ENCODE results near the gene GHITM. TPM values are rescaled to one million over a fixed set of nuclear protein-coding genes. Genes with fewer than 3 reads are reported as not detected.

The GHITM gene
- total and polyA plus RNA-seq, 2 experiments from 2014 or later, result 97.1 to 105 TPM

- TF ChIP-seq NANOG (IDR thresholded peaks at IDR 0.05; ENCODE audit: borderline replicate concordance) (no peak), REST (IDR thresholded peaks at IDR 0.05; ENCODE audit: unreplicated experiment) (no peak), STAT1 (IDR thresholded peaks at IDR 0.05; ENCODE audit: unreplicated experiment) (no peak), EZH2phosphoT487 (IDR thresholded peaks at IDR 0.05; ENCODE audit: unreplicated experiment) (no peak), ZNF114 (CRISPR knock-in tag; IDR thresholded peaks at IDR 0.05) (no peak)
Measured at GRCh38 chr10:84198206-84198915, 59.1 kb downstream of the GHITM start (continued).

- Histone ChIP-seq H4K20me1 (replicated peaks; ENCODE audit: insufficient read depth) (no peaks in the 10 kb centered on the region; the same call in 1 of the 2 replicates), H3K79me2 (replicated peaks; ENCODE audit: insufficient read depth) (no peaks in the 10 kb centered on the region), H3K4me2 (no peak overlapping the region), H3K36me3 (ENCODE audit: insufficient read depth) (no peaks in the 10 kb centered on the region), H3K27ac (ENCODE audit: low read depth) (no peak overlapping the region), H3K4me3 (no peak overlapping the region), H3F3A (replicated peaks; ENCODE audit: low read depth) (no peaks in the 10 kb centered on the region), H2AFZ (no peak overlapping the region), H3K27me3 (ENCODE audit: insufficient read depth) (peaks cover 7% of the 10 kb centered on the region), H3K9me2 (ENCODE audit: insufficient read depth) (no peaks in the 10 kb centered on the region), H3K4me1 (ENCODE audit: insufficient read depth) (no peaks in the 10 kb centered on the region; the same call in 1 of the 2 replicates)
- Mint-ChIP-seq H3K36me3 (ENCODE audit: low read depth) (no peaks in the 10 kb centered on the region), H3K4me3 (no peak overlapping the region), H3K4me1 (0 out of 3 replicates have a peak, but pooled peaks cover under 1% of the 10 kb centered on the region), H3K9me3 (no peaks in the 10 kb centered on the region), H3K27me3 (ENCODE audit: insufficient read depth, low read depth, poor library complexity) (peaks cover 14% of the 10 kb centered on the region), H3K27ac (no peak overlapping the region)
- DNase-seq (ENCODE audit: low spot score) (no peak), ATAC-seq (no peak)
- TF ChIP-seq ETS1 (IDR thresholded peaks at IDR 0.05), result no peak
- TF ChIP-seq EZH2phosphoT487 (IDR thresholded peaks at IDR 0.05; ENCODE audit: unreplicated experiment), result no peak
- TF ChIP-seq CREB1 (CRISPR knock-in tag; IDR thresholded peaks at IDR 0.05; ENCODE audit: low read depth), result no peak
- TF ChIP-seq ZNF114 (CRISPR knock-in tag; IDR thresholded peaks at IDR 0.05), result no peak
- TF ChIP-seq CTCF (conservative IDR thresholded peaks at IDR 0.05; ENCODE audit: low read depth in 2 of 2), result no peak
- no peak for TF ChIP-seq REST (IDR thresholded peaks at IDR 0.05; ENCODE audit: unreplicated experiment)
Measured at GRCh38 chr10:84200537-84201243, 61.4 kb downstream of the GHITM start.
